ENCODE data around the gene EXD3.

GRCh38 chr9:137269231-137269772, 153.7 kb downstream of the EXD3 start:
- TF ChIP-seq POLR2AphosphoS5 (IDR thresholded peaks at IDR 0.05; ENCODE audit: low read depth, low read length) (no peak), HBP1 (CRISPR knock-in tag; IDR thresholded peaks at IDR 0.05; ENCODE audit: low read depth) (no peak)
